ENCODE measurements around the gene MRPL11.

- TF ChIP-seq, protein P1, sequence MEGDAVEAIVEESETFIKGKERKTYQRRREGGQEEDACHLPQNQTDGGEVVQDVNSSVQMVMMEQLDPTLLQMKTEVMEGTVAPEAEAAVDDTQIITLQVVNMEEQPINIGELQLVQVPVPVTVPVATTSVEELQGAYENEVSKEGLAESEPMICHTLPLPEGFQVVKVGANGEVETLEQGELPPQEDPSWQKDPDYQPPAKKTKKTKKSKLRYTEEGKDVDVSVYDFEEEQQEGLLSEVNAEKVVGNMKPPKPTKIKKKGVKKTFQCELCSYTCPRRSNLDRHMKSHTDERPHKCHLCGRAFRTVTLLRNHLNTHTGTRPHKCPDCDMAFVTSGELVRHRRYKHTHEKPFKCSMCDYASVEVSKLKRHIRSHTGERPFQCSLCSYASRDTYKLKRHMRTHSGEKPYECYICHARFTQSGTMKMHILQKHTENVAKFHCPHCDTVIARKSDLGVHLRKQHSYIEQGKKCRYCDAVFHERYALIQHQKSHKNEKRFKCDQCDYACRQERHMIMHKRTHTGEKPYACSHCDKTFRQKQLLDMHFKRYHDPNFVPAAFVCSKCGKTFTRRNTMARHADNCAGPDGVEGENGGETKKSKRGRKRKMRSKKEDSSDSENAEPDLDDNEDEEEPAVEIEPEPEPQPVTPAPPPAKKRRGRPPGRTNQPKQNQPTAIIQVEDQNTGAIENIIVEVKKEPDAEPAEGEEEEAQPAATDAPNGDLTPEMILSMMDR (IDR thresholded peaks at IDR 0.05; ENCODE audit: poor library complexity): no peak
- no peak for TF ChIP-seq EZH2 (IDR thresholded peaks at IDR 0.05; ENCODE audit: borderline replicate concordance)
- no peak for TF ChIP-seq EZH2phosphoT487 (IDR thresholded peaks at IDR 0.05; ENCODE audit: low read depth, severe bottlenecking, unreplicated experiment)
These were observed 607 bp downstream of the MRPL11 start for GRCh38 chr11:66437979-66438503.
